Fibroblast of skin of right quadriceps (primary cell): Measurements from ENCODE around the gene NCKAP5.
A peak's percentile ranks its signal among the peaks of the same experiment; 100 is the strongest.

Experiments
- DNase-seq: peaks from one replicate; pipeline ENCODE4 v3.0.0-alpha.2; 2013

NCKAP5 gene

DNA sequence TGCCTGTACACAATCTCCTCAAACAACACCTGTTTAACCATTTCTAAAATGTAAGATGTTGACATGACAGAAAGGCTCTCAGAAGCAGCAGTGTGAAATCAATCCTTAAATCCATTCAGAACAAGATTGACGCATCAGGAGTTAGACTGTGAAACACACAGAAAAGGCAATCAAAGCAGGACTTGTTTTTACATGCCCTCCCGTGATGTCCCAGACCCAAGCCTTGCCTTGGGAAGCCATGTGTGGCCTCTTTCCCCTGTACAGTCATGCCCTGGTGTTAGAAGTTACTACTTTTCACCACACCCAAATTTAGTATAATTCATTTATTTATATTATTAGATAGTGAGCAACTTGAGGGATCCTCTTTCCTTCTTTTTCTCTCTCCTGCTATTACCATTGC, 115.7 kb downstream of the NCKAP5 start:
- DNase-seq: no peak

- no peak for DNase-seq
These were observed 116.1 kb downstream of the NCKAP5 start for GRCh38 chr2:133452146-133452545.

GRCh38 chr2:133448195-133448594, 120.1 kb downstream of the NCKAP5 start:
- DNase-seq: no peak

- DNase-seq: no peak
These were observed 121.0 kb downstream of the NCKAP5 start for GRCh38 chr2:133447303-133447702.

GRCh38 chr2:133444465-133444864, 123.8 kb downstream of the NCKAP5 start:
- no peak for DNase-seq

DNA sequence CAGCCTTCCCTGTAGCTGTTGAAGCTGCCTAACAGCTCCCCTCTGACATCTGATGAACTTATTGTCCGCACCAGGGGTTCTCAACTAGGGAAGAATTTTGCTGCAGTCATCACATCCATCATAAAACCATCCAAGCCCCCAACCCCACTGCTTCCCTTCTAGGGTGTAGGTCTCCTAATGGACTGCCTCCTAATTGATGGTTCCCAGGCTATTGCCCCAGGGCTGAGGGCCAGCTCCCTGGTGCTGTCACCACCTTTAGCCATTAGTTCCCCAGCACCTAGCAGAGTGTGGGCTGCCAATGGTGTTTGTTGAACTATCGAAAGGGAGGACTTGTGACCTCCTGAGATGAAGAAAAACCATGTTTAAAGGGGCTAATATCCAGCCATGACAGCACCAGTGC, 125.9 kb downstream of the NCKAP5 start:
- no peak for DNase-seq

GRCh38 chr2:133439565-133439920, 128.7 kb downstream of the NCKAP5 start:
- DNase-seq: no peak

DNA sequence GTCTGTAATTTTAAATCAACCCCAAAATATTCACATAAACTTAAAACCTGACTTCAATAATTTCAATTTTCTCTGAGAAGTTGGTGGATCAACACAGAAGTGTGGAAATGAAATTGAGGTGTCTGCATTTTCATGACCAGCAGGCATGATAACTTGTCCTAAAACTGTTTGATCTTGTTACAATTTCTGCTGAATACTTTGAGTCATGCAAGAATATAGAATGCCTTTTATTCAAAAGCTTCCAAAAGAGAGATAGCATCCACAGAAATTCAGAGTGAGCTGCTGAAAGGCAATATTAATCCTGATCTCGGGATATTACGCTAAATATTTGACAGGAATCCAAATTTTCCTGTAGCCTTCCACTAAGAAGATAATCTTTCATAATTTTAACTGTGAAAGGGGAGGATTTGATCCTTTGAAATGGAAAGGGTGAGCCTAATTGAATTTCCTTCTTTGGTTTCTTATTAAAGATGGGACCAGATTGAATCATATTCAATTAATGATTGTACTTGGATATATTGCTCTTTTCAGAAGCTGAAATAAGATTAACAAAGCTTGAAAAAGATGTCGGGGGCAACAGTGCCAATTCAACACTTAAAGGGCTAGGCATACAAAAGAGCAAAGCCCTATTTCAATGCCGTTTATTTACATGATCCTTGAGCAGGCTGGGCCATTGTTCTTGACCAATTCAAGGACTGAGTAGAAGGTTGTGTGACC, 129.3 kb downstream of the NCKAP5 start:
- no peak for DNase-seq

DNA sequence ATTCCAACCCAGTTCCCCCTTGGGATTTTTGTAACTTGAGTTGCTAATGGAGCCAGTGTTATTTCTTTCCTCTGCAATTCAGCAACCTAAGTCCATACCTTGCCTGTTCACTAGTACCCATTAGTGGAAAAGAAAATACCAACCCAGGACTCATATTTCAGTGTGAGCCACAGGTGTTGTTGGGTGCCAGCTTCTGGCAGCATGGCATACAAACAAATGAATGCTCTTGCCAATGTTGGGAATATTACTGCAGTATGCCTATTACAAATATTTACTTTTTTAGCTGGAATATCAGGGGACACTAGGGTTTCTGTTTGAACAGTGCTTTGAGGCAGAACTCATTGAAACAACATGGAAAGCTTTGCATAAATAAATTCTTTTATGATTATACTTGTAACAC, 130.2 kb downstream of the NCKAP5 start:
- DNase-seq: no peak

DNA sequence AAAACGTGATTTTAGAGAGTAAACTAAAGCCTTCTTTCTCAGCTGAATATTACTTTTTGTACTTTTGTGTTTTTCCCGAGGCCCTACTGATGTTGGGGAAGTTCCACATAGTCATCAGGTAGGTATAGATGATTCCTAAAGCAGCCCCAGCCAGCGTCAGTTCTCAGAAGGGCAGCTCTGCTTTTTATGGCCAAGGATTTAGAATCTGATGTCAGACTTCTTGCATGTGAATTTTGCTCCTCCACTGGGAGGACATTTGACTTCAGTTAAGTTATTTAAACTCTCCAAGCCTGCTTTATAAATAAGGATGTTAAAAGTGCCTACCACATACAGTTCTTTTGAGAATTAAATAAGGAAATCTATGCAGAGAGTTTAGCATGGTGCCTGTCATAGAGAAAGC, 130.8 kb downstream of the NCKAP5 start:
- DNase-seq: no peak

GRCh38 chr2:133434959-133435668, 133.1 kb downstream of the NCKAP5 start:
- peak; percentile 65 for DNase-seq

DNA sequence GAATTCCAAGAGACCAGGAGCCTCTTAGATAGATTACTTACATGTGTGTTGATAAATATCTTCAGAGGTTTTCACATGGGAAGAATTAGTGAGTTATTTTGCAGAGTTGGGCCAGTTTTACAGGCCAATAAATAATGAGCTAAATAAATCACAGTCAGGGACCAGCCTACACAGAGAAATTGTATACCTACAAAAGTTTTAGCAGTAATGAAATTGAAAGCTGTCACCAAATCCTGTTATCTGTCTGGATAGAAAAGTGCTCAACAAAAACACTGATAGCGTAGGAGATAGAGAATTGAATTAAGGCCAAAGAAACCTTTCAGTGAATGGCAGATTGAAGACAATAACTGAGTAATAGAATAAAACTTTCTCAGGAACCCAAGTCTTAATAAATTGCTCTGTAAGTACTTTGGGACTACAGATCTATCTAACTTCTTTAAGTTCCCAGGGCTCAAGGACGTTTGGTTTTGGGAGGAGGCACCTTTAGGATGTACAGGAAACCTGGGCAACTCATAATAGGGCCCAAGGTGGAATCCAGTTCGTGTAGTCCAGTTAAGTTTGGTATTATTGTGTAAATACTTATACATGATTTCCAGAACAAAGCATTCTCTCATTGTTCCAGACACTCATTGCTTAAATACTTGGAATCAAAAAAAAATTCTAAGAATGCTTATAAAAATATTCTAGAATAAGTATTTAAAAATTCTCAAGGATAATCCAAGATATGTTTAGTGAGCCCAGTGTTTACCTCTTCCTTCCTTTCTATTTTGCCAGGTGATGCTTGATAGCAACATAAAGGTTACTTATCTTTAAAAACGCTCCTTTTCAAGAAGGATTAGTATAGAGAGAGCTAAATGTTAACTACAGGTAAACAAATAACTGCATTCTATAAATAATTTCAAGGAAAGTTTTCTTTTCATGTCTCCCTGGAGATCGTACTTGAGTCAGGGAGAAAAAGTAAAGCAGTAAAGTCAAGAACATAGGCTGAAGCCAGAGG, 134.5 kb downstream of the NCKAP5 start:
- DNase-seq: no peak

DNA sequence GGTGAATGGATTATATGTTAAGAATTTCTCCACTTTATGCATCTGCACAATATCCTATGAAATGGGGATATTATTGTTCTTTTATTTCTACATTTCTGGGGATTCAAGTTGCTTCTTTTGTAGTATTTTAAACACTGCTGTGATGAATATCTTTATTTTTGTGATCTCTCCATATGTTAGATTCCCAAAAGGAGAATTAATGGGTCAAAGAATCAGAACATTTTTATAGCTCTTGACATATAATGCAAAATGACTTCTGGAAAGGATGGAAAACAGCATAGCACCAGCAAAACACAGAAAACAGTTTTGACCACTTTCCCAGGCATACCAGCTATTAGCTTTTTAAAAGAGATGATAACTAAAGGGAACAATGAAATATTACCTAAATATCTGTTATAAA, 135.5 kb downstream of the NCKAP5 start:
- no peak for DNase-seq

GRCh38 chr2:133431289-133431688, 137.0 kb downstream of the NCKAP5 start:
- DNase-seq: no peak

GRCh38 chr2:133426791-133427190, 141.5 kb downstream of the NCKAP5 start:
- no peak for DNase-seq

GRCh38 chr2:133425612-133426011, 142.7 kb downstream of the NCKAP5 start:
- no peak for DNase-seq

DNA sequence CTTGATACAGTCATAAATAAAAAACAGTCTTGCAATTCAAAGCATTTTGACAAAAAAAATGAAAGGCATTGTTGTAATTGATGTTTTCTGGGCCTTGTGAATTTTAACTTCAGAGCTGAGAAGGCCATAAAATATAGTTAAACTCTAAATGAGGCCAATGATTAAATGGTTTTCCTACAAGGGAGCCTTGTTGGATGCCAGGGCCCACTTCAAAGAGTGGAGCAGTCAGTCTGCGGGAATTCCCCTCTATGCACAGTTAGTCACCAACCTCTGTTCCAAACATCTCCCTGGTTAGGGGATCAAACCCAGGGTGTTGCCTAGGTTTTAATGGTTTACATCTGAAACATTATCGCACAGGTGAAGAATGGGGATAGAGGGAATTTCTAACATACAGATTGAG, 143.4 kb downstream of the NCKAP5 start:
- peak; percentile 24 for DNase-seq

GRCh38 chr2:133422931-133423351, 145.3 kb downstream of the NCKAP5 start:
- DNase-seq: peak; percentile 65

GRCh38 chr2:133421516-133422324, 146.5 kb downstream of the NCKAP5 start:
- no peak for DNase-seq

DNA sequence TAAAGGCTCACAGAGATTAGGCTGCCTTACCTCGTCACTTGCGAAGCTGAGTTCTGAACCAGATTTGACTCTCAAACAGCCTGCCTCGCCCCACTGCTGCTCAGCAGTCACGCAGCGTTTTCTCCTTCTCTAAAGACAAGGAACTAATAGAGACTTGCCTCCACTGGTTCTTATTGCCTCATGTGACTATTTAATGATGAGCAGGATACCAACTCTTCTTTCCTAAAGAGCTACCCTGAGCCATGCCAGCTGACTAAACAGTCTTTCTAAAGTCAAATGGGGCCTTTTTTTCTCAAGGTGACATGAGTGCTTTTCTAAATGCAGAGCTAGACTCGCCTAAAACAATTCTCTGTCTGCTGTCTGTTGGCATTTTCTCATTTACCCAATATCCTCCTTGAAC, 147.5 kb downstream of the NCKAP5 start:
- no peak for DNase-seq

GRCh38 chr2:133418671-133419070, 149.6 kb downstream of the NCKAP5 start:
- DNase-seq: no peak

GRCh38 chr2:133418021-133418420, 150.2 kb downstream of the NCKAP5 start:
- no peak for DNase-seq

DNA sequence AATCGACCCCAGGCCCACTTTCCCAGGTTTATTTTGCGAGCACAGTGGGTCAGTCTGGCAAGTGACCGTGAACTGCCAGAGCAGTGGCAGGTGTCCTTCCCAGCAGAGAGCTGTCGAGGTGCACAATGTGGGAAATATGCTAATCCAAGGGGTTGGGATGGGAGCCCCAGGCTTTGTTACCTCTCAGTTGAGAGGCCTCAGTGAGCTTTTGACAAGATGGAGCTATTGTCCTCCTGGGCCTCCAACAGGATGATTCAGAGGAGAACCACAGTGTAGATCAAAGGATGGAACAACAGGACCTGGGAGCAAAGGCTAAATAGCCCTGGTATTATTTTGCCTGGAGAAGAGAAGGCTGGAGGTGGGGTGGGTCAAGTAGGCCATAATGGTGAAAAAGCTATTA, 150.8 kb downstream of the NCKAP5 start:
- no peak for DNase-seq
